H4 (cell line): Measurements from ENCODE around the gene TMEM182. TPM values are rescaled to one million over a fixed set of nuclear protein-coding genes. Genes with fewer than 3 reads are reported as not detected.

Source experiments
- DNase-seq: peaks from one replicate; pipeline ENCODE4 v3.0.0-alpha.2; 2015; ENCODE audit warnings: low spot score
- total RNA-seq: library from RNA; depleted of rRNA; stranded (reverse); fragments of >200 nt; shearing (Covaris generic); gene quantifications from 2 replicates; pipeline ENCODE4 v1.2.3, GENCODE V29; 2014

TMEM182 gene
- total RNA-seq, 1 experiment from 2014 or later, result 4.5 TPM

DNA sequence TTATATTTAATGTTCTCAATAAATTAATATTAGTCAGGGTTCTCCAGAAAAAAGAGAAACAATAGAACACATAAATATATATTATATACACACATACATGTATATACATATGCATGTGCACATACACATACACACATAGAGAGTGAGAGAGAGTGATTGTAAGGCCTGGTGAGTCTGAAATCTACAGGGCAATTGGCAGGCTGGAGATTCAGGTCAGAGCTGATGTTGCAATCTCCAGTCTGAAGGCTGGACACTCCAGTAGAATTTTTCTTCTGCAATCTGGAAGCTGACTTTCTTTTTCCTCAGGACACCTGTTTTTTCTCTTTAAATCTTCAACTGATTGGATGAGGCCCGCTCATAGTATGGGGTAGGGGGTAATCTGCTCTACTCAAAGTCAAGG is 3.2 kb downstream of the TMEM182 start:
- no peak for DNase-seq

- no peak for DNase-seq
Observed at GRCh38 chr2:102768253-102768652, 6.4 kb downstream of the TMEM182 start.

DNA sequence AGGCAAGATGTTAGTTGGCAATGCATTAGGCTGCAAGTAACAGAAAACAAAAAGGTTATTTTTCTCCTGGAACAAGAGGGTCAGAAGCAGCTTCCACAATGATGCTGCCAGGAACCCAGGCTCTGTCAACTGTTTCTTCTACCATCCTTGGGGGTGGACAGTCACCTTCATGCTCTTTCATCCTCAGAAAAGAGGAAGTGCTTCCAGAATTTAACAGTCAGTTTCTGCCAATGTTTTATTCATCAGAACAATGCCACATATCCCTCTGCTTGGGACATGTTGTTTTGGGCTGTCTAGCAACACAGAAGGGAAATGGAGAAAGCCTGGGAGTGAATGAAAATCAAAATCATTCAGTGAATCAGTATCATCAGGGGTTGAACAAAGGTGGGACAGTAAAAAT is 7.1 kb downstream of the TMEM182 start:
- no peak for DNase-seq

DNA sequence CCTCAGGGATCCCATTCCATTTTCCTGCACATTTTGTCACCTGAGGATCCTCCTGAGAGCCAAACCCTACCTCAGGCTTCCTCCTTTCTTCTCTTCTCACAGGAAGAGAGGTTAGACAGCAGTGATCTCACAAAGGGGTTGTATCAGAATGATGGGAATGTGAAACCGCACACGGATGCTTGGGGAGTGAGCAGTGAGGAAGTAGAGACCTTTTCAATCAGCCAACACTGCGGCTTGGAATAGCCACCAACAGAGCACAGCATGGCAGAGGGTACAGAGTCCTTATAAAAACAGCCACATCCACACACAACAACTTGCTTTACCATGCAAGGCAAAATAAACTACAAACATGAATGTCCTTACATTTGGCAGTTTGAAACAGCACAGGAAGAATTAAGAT is 8.7 kb downstream of the TMEM182 start:
- no peak for DNase-seq

GRCh38 chr2:102771114-102771513 is 9.3 kb downstream of the TMEM182 start:
- no peak for DNase-seq

DNA sequence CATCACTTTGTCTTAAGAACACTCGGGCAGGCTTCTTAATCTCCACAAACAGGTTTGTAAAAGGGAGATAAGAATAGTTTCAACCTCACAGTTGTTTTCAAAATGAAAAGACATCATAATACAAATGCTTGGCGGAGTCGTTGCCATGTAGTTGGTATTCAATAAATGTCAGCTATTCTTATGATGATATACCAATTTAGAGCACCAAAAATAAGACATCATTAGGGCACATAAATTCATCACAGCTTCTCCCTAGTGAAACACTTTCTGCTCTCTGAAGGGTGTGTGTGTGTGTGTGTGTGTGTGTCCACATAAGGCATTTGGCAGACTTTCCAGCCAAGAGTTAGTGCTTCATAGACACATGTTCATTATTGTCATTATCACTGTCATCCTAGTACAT is 10.8 kb downstream of the TMEM182 start:
- DNase-seq, result no peak

DNA sequence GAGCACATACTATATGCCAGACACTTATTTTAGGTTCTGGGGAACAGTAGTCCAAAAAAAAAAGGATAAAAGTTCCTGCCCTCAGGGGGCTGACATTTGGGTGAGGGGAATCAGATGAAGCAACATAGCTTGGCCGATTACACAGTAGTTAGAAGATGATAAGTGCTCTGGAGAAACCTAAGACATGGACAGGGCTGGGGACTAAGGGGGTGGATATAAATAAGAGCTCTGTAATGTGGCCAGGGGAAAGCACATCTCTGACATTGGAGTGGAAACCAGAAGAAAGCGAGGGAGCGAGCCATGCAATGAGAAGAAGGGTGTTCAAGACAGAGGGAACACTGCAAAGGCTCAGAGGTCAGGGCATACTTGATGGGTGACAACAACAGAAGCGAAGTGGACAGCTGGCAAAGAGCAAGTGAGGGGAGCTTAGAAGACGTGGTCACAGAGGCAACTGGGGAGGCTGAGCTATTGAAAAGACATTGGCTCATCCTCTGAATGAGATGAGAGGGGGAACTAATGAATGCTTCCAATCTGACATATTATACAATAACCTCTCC is 11.4 kb downstream of the TMEM182 start:
- DNase-seq, result no peak

DNA sequence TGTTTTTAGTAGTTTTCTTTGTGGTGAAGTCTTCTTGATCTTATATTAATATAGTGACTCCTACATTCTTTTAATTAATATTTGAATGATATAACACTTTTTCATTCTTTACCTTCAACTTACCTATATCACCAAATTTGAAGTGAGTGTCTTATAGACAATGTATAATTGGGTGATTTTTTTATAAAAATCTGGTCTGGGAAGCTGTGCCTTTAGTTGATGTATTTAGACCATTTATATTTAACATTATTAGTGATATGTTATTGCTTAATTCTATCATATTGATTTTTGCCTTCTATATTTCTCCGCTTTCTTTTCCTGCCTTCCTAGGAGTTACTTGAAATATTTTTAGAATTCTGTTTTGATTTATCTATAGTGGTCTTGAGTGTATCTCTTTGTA is 16.4 kb downstream of the TMEM182 start:
- DNase-seq, result no peak

DNA sequence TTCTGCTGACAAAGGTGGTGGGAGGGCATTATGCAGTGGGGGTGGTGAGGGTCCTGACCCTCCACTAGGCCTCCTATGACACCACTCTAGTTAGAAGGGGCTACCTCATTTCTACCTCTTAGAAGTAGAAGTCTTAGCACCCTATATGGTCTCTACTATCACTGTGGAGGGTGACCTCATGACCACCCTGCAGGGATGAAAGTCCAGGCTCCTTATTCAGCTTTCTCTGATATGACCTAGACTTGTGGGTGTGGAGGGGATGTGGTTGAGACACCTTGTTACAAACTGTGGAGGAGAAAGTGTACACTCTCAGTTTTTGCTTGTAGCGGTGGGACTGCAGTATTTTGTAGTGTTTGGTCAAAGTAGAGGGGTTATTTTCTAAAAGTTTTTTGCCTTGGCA is 18.6 kb downstream of the TMEM182 start:
- DNase-seq, result no peak

DNA sequence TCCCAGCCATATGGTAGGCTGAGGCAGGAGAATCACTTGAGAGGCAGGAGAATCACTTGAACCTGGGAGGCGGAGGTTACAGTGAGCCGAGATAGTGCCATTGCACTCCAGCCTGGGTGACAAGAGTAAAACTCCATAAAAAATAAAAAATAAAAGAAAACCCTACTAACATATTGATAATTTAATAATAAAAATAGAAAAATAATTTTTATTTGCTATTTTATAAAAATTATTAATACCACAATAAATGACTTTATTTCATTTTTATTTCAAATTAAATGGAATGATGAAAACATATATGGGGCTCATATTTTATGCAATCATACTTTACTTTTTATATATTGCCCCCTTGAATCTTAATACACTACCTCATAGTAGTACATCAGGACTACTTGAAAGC is 20.4 kb downstream of the TMEM182 start:
- DNase-seq, result no peak

DNA sequence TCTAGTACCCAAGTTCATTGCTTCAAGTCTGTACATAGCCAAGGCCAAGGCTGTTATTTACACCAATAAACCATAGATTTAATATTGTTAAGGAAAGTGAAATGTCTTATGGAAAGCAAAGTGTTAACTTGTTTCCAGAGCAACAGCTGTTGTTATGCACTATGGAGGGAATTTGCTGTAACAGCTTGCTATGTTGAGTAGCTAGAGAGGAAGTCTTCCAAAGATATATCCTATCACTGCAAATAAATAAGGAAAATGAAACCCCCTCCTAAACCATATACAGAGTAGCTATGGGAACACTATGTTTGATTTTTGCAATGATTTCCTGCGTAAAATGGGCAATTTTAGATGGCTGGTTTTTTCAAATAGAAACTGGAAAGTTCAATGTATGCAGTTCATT is 21.1 kb downstream of the TMEM182 start:
- DNase-seq, result no peak

DNA sequence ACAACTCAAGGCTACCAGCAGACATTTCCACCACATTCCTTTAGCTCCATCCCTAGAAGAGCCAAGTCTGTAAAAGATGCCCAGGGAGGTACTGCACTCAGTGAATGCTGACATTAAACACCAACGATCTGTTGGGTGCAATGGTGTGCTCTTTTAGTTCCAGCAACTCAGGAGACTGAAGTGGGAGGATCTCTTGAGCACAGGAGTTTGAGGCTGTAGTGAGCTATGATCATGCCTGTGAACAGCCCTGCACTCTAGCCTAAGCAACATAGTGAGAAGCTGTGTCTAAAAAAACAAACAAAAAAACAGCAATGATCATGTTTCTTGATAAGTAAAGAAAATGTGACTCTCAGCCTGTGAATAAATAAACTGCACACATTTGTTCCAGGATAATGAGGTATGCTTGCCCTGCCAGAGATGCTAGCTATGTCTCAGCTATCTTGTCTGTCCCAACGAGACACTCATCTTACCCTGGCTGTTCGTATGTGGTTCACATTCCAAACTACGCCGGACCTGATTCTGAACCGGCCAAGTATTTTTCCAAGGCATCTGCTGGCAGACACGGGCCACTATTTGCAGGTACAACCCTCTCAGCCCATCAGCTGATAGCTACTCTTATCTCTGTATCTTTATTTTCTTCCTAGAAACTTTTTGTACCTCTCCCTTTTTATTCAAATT is 21.8 kb downstream of the TMEM182 start:
- DNase-seq, result no peak

GRCh38 chr2:102784940-102785339 is 23.1 kb downstream of the TMEM182 start:
- no peak for DNase-seq

DNA sequence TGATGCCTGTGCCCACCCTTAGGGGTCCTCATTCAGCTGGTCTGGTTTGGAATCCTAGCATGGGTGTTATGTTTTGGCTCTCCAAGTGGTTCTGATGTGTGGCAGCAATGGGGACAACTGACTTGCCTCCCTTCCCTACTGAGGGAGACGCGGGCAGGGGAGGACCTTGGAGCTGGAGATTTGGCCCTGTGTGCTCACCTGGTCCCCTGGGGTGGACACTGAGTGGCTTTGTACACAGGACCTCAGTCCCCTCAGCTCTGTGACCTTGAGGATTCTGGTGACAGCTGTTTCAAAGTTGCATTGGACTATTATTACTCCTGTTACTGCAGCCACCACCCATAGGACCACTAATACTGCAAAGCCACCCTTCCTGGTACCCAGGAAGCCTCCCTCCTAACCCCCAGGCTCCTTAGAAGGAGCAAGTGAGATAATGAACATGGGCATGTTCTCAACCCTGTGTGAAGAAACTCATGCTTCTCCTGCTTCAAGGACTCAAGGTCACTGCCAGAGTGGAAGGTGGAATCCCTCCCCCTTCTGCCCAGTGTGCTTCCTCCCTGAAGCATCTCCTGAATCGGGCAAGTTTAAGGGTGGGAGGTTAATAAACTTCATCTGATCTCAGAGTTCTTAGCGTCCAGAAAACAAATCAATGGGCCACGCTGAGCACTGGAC is 26.5 kb downstream of the TMEM182 start:
- DNase-seq, result no peak

GRCh38 chr2:102788885-102789260 is 27.0 kb downstream of the TMEM182 start:
- no peak for DNase-seq

DNA sequence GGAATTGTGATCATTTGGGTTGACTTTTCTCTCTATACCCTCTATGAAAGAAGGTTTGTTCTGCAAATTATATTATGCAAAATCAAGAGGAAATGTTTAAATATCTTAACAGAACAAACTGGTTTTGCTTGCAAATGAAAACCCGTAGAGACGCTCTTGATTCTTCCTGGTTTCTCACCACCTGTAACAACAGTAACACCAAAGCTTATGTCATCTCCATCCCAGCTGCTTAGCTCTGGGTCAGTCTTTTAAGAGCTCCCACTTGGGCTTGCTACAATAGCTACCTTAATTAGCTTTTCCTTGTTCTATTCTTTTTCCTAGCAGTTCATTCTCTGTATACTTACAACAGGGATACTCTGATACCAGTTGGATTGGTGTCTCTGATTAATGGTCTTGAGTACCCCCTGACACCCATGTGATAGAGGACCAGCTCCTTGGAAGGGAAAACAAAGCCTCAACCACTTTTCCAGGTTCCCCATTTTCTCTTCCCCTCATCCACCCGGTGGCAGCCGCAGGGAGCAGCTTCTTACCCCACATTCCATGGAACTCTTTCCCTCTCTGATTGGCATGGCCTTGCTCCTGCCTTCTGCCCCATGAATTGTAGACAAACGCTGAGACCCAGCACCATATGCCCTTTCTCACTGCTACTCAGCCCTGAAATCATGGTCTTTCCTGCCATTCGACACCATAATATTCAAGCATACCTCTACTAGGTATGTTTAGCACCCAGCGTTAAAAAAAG is 27.7 kb downstream of the TMEM182 start:
- DNase-seq, result no peak

DNA sequence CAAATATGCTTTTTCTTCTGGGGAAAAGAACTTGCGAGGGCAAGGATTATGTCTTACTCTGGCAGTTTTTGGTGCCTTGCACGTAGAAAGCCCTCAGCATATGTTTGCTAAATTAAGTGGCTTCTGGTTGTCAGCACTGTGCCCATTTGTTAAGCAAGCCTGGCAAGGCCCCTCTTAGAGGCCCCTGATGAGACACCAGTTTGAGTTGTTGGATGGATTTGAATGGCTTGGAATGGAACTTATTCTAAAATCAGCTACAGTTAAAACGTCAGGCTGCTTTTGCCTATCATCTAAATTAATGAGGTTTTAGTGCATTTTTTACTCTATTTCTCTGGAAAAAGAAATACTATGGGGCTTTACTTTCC is 28.2 kb downstream of the TMEM182 start:
- no peak for DNase-seq

GRCh38 chr2:102792568-102793208 is 30.9 kb downstream of the TMEM182 start:
- DNase-seq, result no peak

DNA sequence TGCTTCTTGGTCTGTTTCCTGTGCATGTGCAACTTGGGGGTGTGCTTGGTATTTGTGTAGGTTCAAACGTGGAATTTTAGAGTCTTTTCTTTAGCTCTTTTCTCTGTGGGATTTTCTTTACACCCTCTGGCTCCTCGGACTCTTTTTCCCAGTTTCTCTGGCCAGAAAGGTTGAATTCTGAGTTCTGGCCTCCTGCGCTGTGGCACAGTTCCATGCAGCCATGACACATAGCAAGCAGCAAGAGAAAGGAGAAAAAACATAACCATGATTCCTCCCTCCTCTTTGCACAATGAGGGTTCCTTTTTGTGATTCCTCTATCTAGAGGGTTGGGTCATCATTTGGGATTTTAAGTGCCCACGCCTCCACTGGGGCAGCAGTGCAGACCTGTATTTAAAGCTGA is 33.8 kb downstream of the TMEM182 start:
- no peak for DNase-seq

- no peak for DNase-seq
Observed at GRCh38 chr2:102796337-102796736, 34.5 kb downstream of the TMEM182 start.

GRCh38 chr2:102797486-102797885 is 35.7 kb downstream of the TMEM182 start:
- DNase-seq, result no peak

DNA sequence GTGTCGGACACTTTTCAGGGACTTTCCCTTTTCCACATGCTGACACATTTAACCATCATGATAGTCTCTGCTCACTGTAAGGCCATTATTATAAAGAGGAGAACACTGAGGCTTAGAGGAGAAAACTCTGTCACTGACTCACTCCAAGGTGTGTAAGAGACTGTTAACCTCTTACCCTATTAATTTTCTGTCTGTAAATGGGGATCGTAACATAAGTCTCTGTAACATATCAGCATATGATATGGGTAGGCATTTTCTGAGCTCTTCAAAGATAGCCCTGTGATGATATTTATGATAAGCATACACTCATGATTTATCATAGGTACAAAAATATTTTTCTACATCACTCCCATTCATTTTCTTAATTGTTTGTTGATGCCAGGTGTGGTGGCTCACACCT is 36.4 kb downstream of the TMEM182 start:
- DNase-seq, result no peak
